ACC112 (cell line): ENCODE results near the gene IL20.
"Not testable (repeated sequence)": the region's sequence is repeated elsewhere in the genome, so short reads cannot be mapped to it uniquely, and the experiment has no call there.

Experiments
- H2AFZ ChIP-seq: fragments of 200-600 bp; sonication (generic); one replicate; pipeline ENCODE4 v1.6.0; 2017; ENCODE audit warnings: antibody characterized with exemption, low read length; ENCODE audit not compliant: unreplicated experiment
- H3K27ac ChIP-seq: fragments of 200-600 bp; sonication (generic); 2 replicates; pipeline ENCODE4 v1.5.1; 2014; ENCODE audit warnings: low read depth, mild to moderate bottlenecking, antibody characterized with exemption, low read length, moderate library complexity
- H3K27me3 ChIP-seq: fragments of 200-600 bp; sonication (generic); 2 replicates; pipeline ENCODE4 v1.6.1; 2014; ENCODE audit warnings: mild to moderate bottlenecking, antibody characterized with exemption, low read length, moderate library complexity, mixed read lengths; ENCODE audit not compliant: insufficient read depth
- H3K36me3 ChIP-seq: fragments of 200-600 bp; sonication (generic); 2 replicates; pipeline ENCODE4 v1.6.1; 2016; ENCODE audit warnings: mild to moderate bottlenecking, antibody characterized with exemption, low read length, moderate library complexity, mixed read lengths; ENCODE audit not compliant: insufficient read depth
- H3K4me1 ChIP-seq: fragments of 200-600 bp; sonication (generic); one replicate; pipeline ENCODE4 v1.6.1; 2016; ENCODE audit warnings: low read length, mixed read lengths; ENCODE audit not compliant: insufficient read depth, unreplicated experiment, control insufficient read depth
- H3K4me3 ChIP-seq: fragments of 200-600 bp; sonication (generic); 2 replicates; pipeline ENCODE4 v1.5.1; 2014; ENCODE audit warnings: mild to moderate bottlenecking, low read depth, low read length
- H3K79me2 ChIP-seq: fragments of 200-600 bp; sonication (generic); one replicate; pipeline ENCODE4 v1.6.0; 2016; ENCODE audit warnings: low read length; ENCODE audit not compliant: control insufficient read depth, unreplicated experiment, insufficient read depth

IL20 gene

GRCh38 chr1:206842854-206843253 lies 22.6 kb upstream of the IL20 start:
- H3K4me1 ChIP-seq: peaks cover 3% of the 10 kb centered on the region
- no peaks in the 10 kb centered on the region for H3K79me2 ChIP-seq
- peaks cover 20% of the 10 kb centered on the region for H3K27me3 ChIP-seq
- H3K27ac ChIP-seq: no peak overlapping the region
- no peak overlapping the region for H2AFZ ChIP-seq
- no peaks in the 10 kb centered on the region for H3K36me3 ChIP-seq
- no peak overlapping the region for H3K4me3 ChIP-seq

GRCh38 chr1:206843626-206844025 lies 21.8 kb upstream of the IL20 start:
- Histone ChIP-seq H3K4me1 (peaks cover 3% of the 10 kb centered on the region), H3K27ac (no peak overlapping the region), H3K27me3 (peaks cover 13% of the 10 kb centered on the region), H2AFZ (no peak overlapping the region), H3K4me3 (no peak overlapping the region), H3K36me3 (no peaks in the 10 kb centered on the region), H3K79me2 (no peaks in the 10 kb centered on the region)

- no peaks in the 10 kb centered on the region for H3K79me2 ChIP-seq
- H2AFZ ChIP-seq: no peak overlapping the region
- H3K27me3 ChIP-seq: peaks cover 26% of the 10 kb centered on the region
- H3K36me3 ChIP-seq: no peaks in the 10 kb centered on the region
- no peak overlapping the region for H3K4me3 ChIP-seq
- H3K27ac ChIP-seq: no peak overlapping the region
- H3K4me1 ChIP-seq: no peaks in the 10 kb centered on the region
Measured at GRCh38 chr1:206846487-206846886, 18.9 kb upstream of the IL20 start.

- Histone ChIP-seq H3K79me2 (no peaks in the 10 kb centered on the region), H3K4me3 (no peak overlapping the region), H3K27ac (no peak overlapping the region), H3K27me3 (peaks cover 26% of the 10 kb centered on the region), H3K36me3 (no peaks in the 10 kb centered on the region), H2AFZ (no peak overlapping the region), H3K4me1 (peaks cover 2% of the 10 kb centered on the region)
Measured at GRCh38 chr1:206847337-206847834, 18.0 kb upstream of the IL20 start.

- Histone ChIP-seq H3K4me1 (peaks cover 2% of the 10 kb centered on the region), H3K79me2 (no peaks in the 10 kb centered on the region), H2AFZ (no peak overlapping the region), H3K36me3 (no peaks in the 10 kb centered on the region), H3K27ac (no peak overlapping the region), H3K27me3 (peaks cover 29% of the 10 kb centered on the region), H3K4me3 (no peak overlapping the region)
Measured at GRCh38 chr1:206847946-206848345, 17.5 kb upstream of the IL20 start.

DNA sequence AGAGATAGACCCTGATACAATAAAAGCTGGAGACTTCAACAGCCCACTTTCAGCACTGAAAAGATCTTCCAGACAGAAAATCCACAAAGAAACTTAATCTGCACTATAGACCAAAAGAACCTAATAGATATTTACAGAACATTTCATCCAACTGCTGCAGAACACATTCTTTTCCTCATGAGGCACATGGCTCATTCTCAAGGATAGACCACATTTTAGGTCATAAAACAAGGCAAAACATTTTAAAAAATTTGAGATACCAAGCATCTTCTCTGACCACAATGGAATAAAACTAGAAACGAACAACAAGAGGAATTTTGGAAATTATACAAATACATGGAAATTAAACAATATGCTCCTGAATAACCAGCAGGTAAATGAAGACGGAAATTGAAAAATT lies 15.0 kb upstream of the IL20 start:
- Histone ChIP-seq H3K36me3 (no peaks in the 10 kb centered on the region), H2AFZ (no peak overlapping the region), H3K4me3 (no peak overlapping the region), H3K4me1 (peaks cover 2% of the 10 kb centered on the region), H3K79me2 (no peaks in the 10 kb centered on the region), H3K27ac (no peak overlapping the region), H3K27me3 (peaks cover 29% of the 10 kb centered on the region)

DNA sequence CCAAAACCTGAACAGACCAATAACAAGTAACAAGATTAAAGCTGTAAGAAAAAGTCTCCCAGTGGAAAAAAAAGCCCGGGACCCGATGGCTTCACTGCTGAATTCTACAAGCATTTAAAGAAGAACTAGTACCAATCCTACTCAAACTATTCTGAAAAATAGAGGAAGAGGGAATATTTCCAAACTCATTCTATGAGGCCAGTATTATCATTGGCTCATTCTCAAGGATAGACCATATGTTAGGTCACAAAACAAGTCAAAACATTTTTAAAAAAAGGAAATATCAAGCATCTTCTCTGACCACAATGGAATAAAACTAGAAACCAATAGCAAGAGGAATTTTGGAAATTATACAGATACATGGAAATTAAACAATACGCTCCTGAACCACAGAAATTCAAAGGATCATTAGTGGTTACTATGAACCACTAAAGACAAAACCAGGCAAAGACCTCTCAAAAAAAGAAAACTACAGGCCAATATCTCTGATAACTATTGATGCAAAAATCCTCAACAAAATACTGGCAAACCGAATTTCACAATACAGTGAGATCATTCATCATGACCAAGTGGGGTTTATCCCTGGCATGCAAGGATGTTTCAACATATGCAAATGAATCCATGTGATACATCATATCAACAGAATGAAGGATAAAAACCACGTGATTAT lies 13.9 kb upstream of the IL20 start:
- H3K4me3 ChIP-seq: no peak overlapping the region
- H3K36me3 ChIP-seq: no peaks in the 10 kb centered on the region
- peak overlapping the region; percentile 75 for H3K27ac ChIP-seq
- peaks cover 2% of the 10 kb centered on the region for H3K4me1 ChIP-seq
- H3K79me2 ChIP-seq: no peaks in the 10 kb centered on the region
- H3K27me3 ChIP-seq: peaks cover 38% of the 10 kb centered on the region
- no peak overlapping the region for H2AFZ ChIP-seq

DNA sequence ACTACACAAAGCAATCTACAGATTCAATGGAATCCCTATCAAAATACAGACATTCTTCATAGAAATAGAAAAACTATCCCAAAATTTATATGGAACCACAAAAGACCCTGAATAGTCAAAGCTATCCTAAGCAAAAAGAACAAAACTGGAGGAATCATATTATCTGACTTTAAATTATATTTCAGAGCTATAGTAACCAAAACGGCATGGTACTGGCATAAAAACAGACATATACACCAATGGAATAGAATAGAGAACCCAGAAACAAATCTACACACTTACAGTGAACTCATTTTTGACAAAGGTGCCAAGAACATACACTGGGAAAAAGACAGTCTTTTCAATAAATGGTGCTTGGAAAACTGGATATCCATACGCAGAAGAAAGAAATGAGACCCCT lies 12.8 kb upstream of the IL20 start:
- not testable (repeated sequence) for H3K4me3 ChIP-seq, H3K27ac ChIP-seq, H3K79me2 ChIP-seq, H2AFZ ChIP-seq, H3K36me3 ChIP-seq, H3K4me1 ChIP-seq
- peaks cover 48% of the 10 kb centered on the region for H3K27me3 ChIP-seq

DNA sequence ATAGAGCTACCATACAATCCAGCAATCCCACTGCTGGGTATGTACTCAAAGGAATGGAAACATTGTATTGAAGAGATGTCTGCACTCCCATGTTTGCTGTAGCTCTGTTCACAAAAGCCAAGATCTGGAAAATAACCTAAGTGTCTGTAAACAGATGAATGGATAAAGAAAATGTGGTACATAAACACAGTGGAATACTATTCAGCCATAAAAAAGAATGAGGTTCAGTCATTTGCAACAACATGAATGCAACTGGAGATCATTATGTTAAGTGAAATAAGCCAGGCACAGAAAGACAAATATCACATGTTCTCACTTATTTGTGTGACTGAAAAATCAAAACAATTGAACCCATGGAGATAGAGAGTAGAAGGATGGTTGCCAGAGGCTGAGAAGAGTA lies 11.7 kb upstream of the IL20 start:
- H3K79me2 ChIP-seq, H3K4me1 ChIP-seq, H3K27ac ChIP-seq, H3K36me3 ChIP-seq, H3K4me3 ChIP-seq, H2AFZ ChIP-seq: not testable (repeated sequence)
- peaks cover 52% of the 10 kb centered on the region for H3K27me3 ChIP-seq

GRCh38 chr1:206854401-206855129 lies 10.9 kb upstream of the IL20 start:
- H2AFZ ChIP-seq: no peak overlapping the region
- no peaks in the 10 kb centered on the region for H3K36me3 ChIP-seq
- no peaks in the 10 kb centered on the region for H3K79me2 ChIP-seq
- H3K4me3 ChIP-seq: no peak overlapping the region
- H3K27ac ChIP-seq: no peak overlapping the region
- H3K4me1 ChIP-seq: peaks cover 2% of the 10 kb centered on the region
- H3K27me3 ChIP-seq: peaks cover 51% of the 10 kb centered on the region

GRCh38 chr1:206855859-206856258 lies 9.6 kb upstream of the IL20 start:
- no peaks in the 10 kb centered on the region for H3K36me3 ChIP-seq
- no peak overlapping the region for H3K4me3 ChIP-seq
- H2AFZ ChIP-seq: no peak overlapping the region
- H3K27me3 ChIP-seq: peaks cover 50% of the 10 kb centered on the region
- no peaks in the 10 kb centered on the region for H3K79me2 ChIP-seq
- no peak overlapping the region for H3K27ac ChIP-seq
- peaks cover 2% of the 10 kb centered on the region for H3K4me1 ChIP-seq
